IMR-90 (cell line): ENCODE measurements around the gene DPYD. TPM values are rescaled to one million over a fixed set of nuclear protein-coding genes. Genes with fewer than 3 reads are reported as not detected.

Experiments
- ATAC-seq: fragments of 200-7000 bp; cut with Tn5 transposase; 2 replicates; pipeline ENCODE4 v1.9.1; 2020; ENCODE audit warnings: low read depth, mild to moderate bottlenecking, moderate library complexity
- BruUV-seq: library from RNA; stranded (reverse); fragments of 400-500 nt; replicated peaks from 2 replicates; lab custom pipeline; 2021; lab: Mats Ljungman, UMichigan
- CTCF ChIA-PET: fragments of 300-600 bp; formaldehyde crosslinking; extraction: SDS; loops from one replicate; lab custom pipeline; 2021; ENCODE audit warnings: antibody characterized with exemption; lab: Yijun Ruan, JAX
- POLR2A ChIA-PET: fragments of 300-600 bp; sonication (Branson Sonifier 250); formaldehyde crosslinking; loops from one replicate; lab custom pipeline; 2022; ENCODE audit warnings: antibody characterized with exemption; ENCODE audit not compliant: unreplicated experiment; lab: Charles Lee
- DNase-seq: peaks from one replicate; pipeline ENCODE4 v3.0.0; 2013
- H2AFZ ChIP-seq: replicated peaks from 2 replicates; pipeline ENCODE3; 2013; ENCODE audit warnings: low read length, mild to moderate bottlenecking; ENCODE audit not compliant: poor library complexity
- H2AK5ac ChIP-seq: 2 replicates; pipeline ENCODE4 v1.6.1; 2013; ENCODE audit warnings: low read depth, low read length, inconsistent platforms
- H2AK9ac ChIP-seq: replicated peaks from 2 replicates; pipeline ENCODE3; 2013; ENCODE audit warnings: mild to moderate bottlenecking, low read depth, low read length, moderate library complexity; ENCODE audit not compliant: poor library complexity
- H2BK120ac ChIP-seq: 2 replicates; pipeline ENCODE4 v1.6.1; 2013; ENCODE audit warnings: low read depth, low read length, inconsistent platforms
- H2BK15ac ChIP-seq: 3 replicates; pipeline ENCODE4 v1.6.1; 2013; ENCODE audit warnings: low read depth, low read length, inconsistent platforms
- H2BK20ac ChIP-seq: 2 replicates; pipeline ENCODE4 v1.6.1; 2013; ENCODE audit warnings: low read depth, mild to moderate bottlenecking, inconsistent platforms, low read length, moderate library complexity
- H2BK5ac ChIP-seq: 2 replicates; pipeline ENCODE4 v1.6.1; 2013; ENCODE audit warnings: mild to moderate bottlenecking, low read depth, low read length, inconsistent platforms; ENCODE audit not compliant: poor library complexity, severe bottlenecking
- H3K14ac ChIP-seq: replicated peaks from 2 replicates; pipeline ENCODE4 v1.6.1; 2013; ENCODE audit warnings: low read depth, low read length, inconsistent platforms
- H3K18ac ChIP-seq: 2 replicates; pipeline ENCODE4 v1.6.1; 2013; ENCODE audit warnings: low read depth, low read length, control low read depth
- H3K23ac ChIP-seq: 2 replicates; pipeline ENCODE4 v1.6.1; 2013; ENCODE audit warnings: low read depth, low read length, inconsistent platforms
- H3K27ac ChIP-seq: 2 replicates; pipeline ENCODE4 v1.5.1; 2013; ENCODE audit warnings: mild to moderate bottlenecking, control low read depth, low read length; ENCODE audit not compliant: insufficient read depth
- H3K27me3 ChIP-seq: 2 replicates; pipeline ENCODE4 v1.6.1; 2013; ENCODE audit warnings: low read length; ENCODE audit not compliant: control insufficient read depth, insufficient read depth
- H3K36me3 ChIP-seq: 2 replicates; pipeline ENCODE4 v1.6.1; 2013; ENCODE audit warnings: low read length, mixed read lengths; ENCODE audit not compliant: control insufficient read depth, insufficient read depth
- H3K4ac ChIP-seq: 2 replicates; pipeline ENCODE4 v1.6.1; 2013; ENCODE audit warnings: low read depth, low read length, inconsistent platforms
- H3K4me1 ChIP-seq: 2 replicates; pipeline ENCODE4 v1.6.1; 2013; ENCODE audit warnings: low read length, mixed read lengths; ENCODE audit not compliant: control insufficient read depth, insufficient read depth
- H3K4me2 ChIP-seq: 2 replicates; pipeline ENCODE4 v1.6.1; 2013; ENCODE audit warnings: low read depth, mild to moderate bottlenecking, control low read depth, low read length, moderate library complexity
- H3K4me3 ChIP-seq: 2 replicates; pipeline ENCODE4 v1.5.1; 2013; ENCODE audit warnings: low read depth, mild to moderate bottlenecking, control low read depth, low read length, moderate library complexity; ENCODE audit not compliant: insufficient read depth
- H3K56ac ChIP-seq: 2 replicates; pipeline ENCODE4 v1.6.1; 2013; ENCODE audit warnings: low read length, inconsistent platforms; ENCODE audit not compliant: insufficient read depth; ENCODE audit errors: extremely low read depth
- H3K79me1 ChIP-seq, 2 experiments: 2 replicates each; pipeline ENCODE4 v1.6.1; 2013; ENCODE audit warnings: low read length in 2 of 2, inconsistent platforms in 1 of 2, low read depth in 1 of 2
- H3K9ac ChIP-seq: 2 replicates; pipeline ENCODE4 v1.6.1; 2013; ENCODE audit warnings: low read depth, low read length, control low read depth
- H3K9me1 ChIP-seq: 2 replicates; pipeline ENCODE4 v1.6.1; 2013; ENCODE audit warnings: low read length, inconsistent platforms; ENCODE audit not compliant: insufficient read depth
- H3K9me3 ChIP-seq: 2 replicates; pipeline ENCODE4 v1.6.1; 2013; ENCODE audit warnings: low read length; ENCODE audit not compliant: control insufficient read depth, insufficient read depth
- H4K20me1 ChIP-seq: 2 replicates; pipeline ENCODE4 v1.6.1; 2013; ENCODE audit warnings: low read length, inconsistent platforms; ENCODE audit not compliant: insufficient read depth
- H4K5ac ChIP-seq: 2 replicates; pipeline ENCODE4 v1.6.1; 2013; ENCODE audit warnings: mild to moderate bottlenecking, low read depth, low read length, control low read depth
- H4K8ac ChIP-seq, 2 experiments: 2 replicates each; pipeline ENCODE4 v1.6.1; 2013; ENCODE audit warnings: low read depth in 2 of 2, low read length in 2 of 2, control low read depth in 1 of 2, inconsistent platforms in 1 of 2
- H4K91ac ChIP-seq: 2 replicates; pipeline ENCODE4 v1.6.1; 2013; ENCODE audit warnings: low read depth, low read length, inconsistent platforms; ENCODE audit not compliant: insufficient read depth
- CEBPB ChIP-seq: IDR thresholded peaks from 2 replicates; pipeline ENCODE4 v1.6.1; 2012; ENCODE audit warnings: low read depth, low read length, improper control_type of control experiment
- ELK1 ChIP-seq: fragments of 150-350 bp; IDR thresholded peaks from 2 replicates; pipeline ENCODE4 v1.6.1; 2016; ENCODE audit warnings: low read depth, mild to moderate bottlenecking, low read length, moderate library complexity, borderline replicate concordance
- RAD21 ChIP-seq: IDR thresholded peaks from 2 replicates; pipeline ENCODE4 v1.6.1; 2012; ENCODE audit warnings: low read length, improper control_type of control experiment
- WGBS, 2 experiments: methylation state at CpG; one replicate each; pipeline versions ENCODE4 v1.1.5 to v1.1.7; 2013; ENCODE audit warnings: missing lambda C conversion rate in 2 of 2; ENCODE audit not compliant: insufficient read length in 1 of 2; ENCODE audit errors: extremely low coverage in 2 of 2; 5-methylcytosine and 5-hydroxymethylcytosine counted together
- dilution Hi-C: fragments of 300-500 bp; cut with HindIII; formaldehyde crosslinking; loops from one replicate; pipeline ENCODE4 v1.14.3; 2018; ENCODE audit warnings: low sequenced_read_pairs; ENCODE audit not compliant: unreplicated experiment
- in situ Hi-C: fragments of 300-500 bp; cut with MboI; formaldehyde crosslinking; loops from 3 replicates; pipeline ENCODE4 v1.14.3; 2019; ENCODE audit warnings: low sequenced_read_pairs, inconsistent platforms, mixed read lengths
- intact Hi-C: fragments of 100-400 bp; cut with micrococcal nuclease; formaldehyde crosslinking; loops from 2 replicates; pipeline ENCODE4 v1.10.0; 2022
- polyA plus RNA-seq, 3 experiments: library from polyadenylated mRNA; depleted of rRNA; stranded (reverse); fragments of >200 nt; gene quantifications; 2 replicates each; pipeline ENCODE4 v1.2.3, GENCODE V29; 2012; ENCODE audit warnings: low replicate concordance in 1 of 3
- total RNA-seq: library from RNA; depleted of rRNA; stranded (reverse); fragments of >200 nt; gene quantifications from 2 replicates; pipeline ENCODE4 v1.2.3, GENCODE V29; 2012

The DPYD gene
- total and polyA plus RNA-seq, 2 of the 4 experiments (the other 2 are of a cell fraction), result 9.3 to 47.3 TPM

GRCh38 chr1:97119260-97120158 lies 801.3 kb downstream of the DPYD start:
- CTCF ChIA-PET, result interaction anchor here (0.6 kb wide), 1 partner anchor 532 kb away, joined by 3 read pairs; no protein-coding TSS in a partner anchor
- in situ Hi-C loops (no loop called here), intact Hi-C loops (no loop called here), dilution Hi-C loops (no loop called here)
- no peak overlapping the region for H2BK15ac ChIP-seq
- no peak overlapping the region for H2BK5ac ChIP-seq
- no peaks in the 10 kb centered on the region for H4K20me1 ChIP-seq
- BruUV-seq, result no TSS peak
- no peak overlapping the region for H3K4me3 ChIP-seq
- H3K56ac ChIP-seq, result no peak overlapping the region
- H4K8ac ChIP-seq, result no peak overlapping the region
- H3K27me3 ChIP-seq, result no peaks in the 10 kb centered on the region
- H3K18ac ChIP-seq, result no peak overlapping the region
- H4K91ac ChIP-seq, result no peak overlapping the region
- no peak overlapping the region for H2BK20ac ChIP-seq
- no peak overlapping the region for H3K23ac ChIP-seq
- no peak overlapping the region for H4K5ac ChIP-seq
- no peak overlapping the region for H2AFZ ChIP-seq
- H3K4ac ChIP-seq, result no peak overlapping the region
- no peak for DNase-seq
- H3K4me1 ChIP-seq, result peaks cover 2% of the 10 kb centered on the region; the same call in 1 of the 2 replicates
- H3K14ac ChIP-seq, result no peak overlapping the region
- no peak overlapping the region for H3K9ac ChIP-seq
- no peaks in the 10 kb centered on the region for H3K9me1 ChIP-seq
- no peak overlapping the region for H3K27ac ChIP-seq
- no peak overlapping the region for H3K4me2 ChIP-seq
- POLR2A ChIA-PET, result no interaction called here
- H3K9me3 ChIP-seq, result no peaks in the 10 kb centered on the region; the same call in 1 of the 2 replicates
- H3K79me1 ChIP-seq, result no peaks in the 10 kb centered on the region
- no peak for ATAC-seq
- H2BK120ac ChIP-seq, result no peak overlapping the region
- WGBS, 2 experiments, result 100% methylated on average over 1 of the region's 8 CpGs; no CpG with 5 or more reads in 1 of the 2 experiments
- H2AK9ac ChIP-seq, result no peak overlapping the region
- no peaks in the 10 kb centered on the region for H3K36me3 ChIP-seq
- H2AK5ac ChIP-seq, result no peak overlapping the region
- TF ChIP-seq RAD21 (no peak), ELK1 (no peak), CEBPB (no peak)
